GM12875 (cell line): ENCODE measurements around the gene NET1.

Source experiments
- H3K4me3 ChIP-seq: one replicate; pipeline ENCODE4 v1.5.1; 2011; ENCODE audit warnings: low read depth, low read length, control low read depth
- TF ChIP-seq, protein P1 (sequence below): IDR thresholded peaks from 2 replicates; pipeline ENCODE4 v1.5.1; 2011; ENCODE audit warnings: low read depth, mild to moderate bottlenecking, control low read depth, inconsistent platforms, low read length, moderate library complexity, borderline replicate concordance; ENCODE audit not compliant: insufficient read depth

The NET1 gene

DNA sequence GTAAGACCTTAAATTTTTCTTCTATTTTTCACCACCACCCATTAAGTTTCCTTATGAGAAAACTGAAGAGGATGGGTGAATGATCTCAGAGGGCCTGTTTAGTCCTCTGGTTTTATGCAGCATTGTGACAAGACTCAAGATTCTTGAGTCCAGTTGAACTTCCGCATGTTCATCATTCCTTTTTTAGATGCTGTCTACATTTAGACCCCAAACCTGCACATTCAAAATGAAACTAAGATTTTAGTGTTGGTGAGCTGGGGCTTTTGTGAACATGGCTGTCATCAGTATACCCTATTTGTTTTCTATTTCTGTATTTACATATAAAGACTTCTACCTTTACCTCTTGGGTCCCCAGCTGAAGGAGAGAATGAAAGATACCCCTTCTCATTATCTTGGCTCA, 31.1 kb downstream of the NET1 start:
- no peak overlapping the region for H3K4me3 ChIP-seq
- TF ChIP-seq, protein P1, sequence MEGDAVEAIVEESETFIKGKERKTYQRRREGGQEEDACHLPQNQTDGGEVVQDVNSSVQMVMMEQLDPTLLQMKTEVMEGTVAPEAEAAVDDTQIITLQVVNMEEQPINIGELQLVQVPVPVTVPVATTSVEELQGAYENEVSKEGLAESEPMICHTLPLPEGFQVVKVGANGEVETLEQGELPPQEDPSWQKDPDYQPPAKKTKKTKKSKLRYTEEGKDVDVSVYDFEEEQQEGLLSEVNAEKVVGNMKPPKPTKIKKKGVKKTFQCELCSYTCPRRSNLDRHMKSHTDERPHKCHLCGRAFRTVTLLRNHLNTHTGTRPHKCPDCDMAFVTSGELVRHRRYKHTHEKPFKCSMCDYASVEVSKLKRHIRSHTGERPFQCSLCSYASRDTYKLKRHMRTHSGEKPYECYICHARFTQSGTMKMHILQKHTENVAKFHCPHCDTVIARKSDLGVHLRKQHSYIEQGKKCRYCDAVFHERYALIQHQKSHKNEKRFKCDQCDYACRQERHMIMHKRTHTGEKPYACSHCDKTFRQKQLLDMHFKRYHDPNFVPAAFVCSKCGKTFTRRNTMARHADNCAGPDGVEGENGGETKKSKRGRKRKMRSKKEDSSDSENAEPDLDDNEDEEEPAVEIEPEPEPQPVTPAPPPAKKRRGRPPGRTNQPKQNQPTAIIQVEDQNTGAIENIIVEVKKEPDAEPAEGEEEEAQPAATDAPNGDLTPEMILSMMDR: no peak

DNA sequence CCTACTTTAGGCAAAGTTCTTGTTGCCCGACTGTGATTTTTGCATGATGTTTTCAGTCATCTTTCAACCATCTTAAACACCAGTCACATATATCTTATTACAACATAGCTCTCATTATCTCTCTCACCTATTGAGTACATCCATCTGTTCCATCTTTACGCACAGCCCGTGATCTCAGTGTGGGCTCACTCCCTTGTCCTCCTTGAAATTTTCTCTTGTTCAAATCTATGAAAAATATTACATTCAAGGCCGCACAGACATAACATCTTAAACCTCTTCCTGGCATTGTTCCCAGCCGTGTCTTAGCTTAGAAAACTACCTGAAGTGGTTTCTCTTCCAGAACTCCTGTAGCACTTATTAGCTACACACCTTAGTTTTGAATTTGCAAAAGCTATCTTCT, 32.6 kb downstream of the NET1 start:
- TF ChIP-seq, protein P1: no peak
- no peak overlapping the region for H3K4me3 ChIP-seq

DNA sequence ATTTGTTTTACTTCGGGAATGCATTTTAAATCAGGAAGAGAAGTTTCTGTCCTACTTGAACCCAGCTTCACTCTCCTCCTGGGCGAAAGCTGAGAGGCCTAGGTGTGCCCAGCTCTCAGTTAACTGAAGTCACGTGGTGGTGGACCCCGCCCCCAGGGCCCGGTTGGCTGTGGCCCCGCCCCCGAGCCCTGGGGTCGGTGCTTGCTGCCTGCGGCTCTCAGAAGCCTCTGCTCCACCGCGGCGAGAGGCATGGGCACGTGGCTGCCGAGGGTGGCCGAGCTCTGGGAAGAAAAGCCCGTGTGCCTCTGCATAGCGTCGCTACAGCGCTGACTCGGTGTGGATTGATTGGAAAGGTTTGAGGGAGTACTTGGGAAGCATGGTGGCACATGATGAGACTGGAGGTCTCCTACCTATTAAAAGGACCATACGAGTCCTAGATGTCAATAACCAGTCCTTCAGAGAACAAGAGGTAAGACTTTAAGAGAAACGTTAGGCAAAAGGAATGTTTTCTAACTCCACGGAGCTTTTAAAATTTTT, 34.1 kb downstream of the NET1 start:
- TF ChIP-seq, protein P1: no peak
- no peak overlapping the region for H3K4me3 ChIP-seq

DNA sequence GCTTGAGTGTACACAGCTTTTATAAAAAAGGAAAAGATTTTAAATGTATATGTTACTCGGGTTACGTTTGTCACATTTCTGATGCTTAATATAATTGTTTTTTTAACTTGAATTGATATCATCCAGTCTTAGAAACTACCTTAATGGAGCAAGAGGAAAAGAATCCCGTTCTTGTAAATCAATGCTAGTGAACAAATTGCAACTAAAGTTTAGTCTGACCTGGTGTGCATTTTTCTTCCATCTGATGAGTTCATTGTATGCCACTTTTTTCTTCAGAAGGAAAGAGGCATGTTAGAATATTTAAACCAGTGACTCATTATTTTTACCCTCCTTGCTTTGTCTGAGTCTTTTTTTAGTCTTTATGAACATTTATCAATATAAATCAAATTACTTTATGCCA, 34.7 kb downstream of the NET1 start:
- no peak overlapping the region for H3K4me3 ChIP-seq
- TF ChIP-seq, protein P1: no peak

DNA sequence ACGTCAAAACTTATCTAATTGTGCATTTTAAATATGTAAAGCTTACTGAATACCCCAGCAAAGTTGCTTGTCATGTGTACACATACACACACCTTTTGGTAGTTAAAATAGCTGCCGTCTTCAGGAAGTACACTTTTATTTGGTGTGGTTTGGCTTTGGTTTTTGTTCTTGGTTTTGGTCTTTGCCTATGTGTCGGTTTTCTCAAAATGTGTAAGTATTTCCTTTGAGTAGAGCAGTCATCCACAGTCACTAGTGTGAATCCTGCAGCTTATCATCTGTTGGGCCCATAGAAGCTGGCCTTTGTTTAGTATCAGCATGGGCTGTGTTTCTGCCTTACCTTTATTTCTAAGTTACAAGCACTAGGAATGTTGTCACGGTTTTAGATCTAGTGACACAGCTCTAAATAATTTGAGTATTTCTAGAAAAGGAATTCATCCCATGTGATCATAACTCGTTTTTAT, 35.3 kb downstream of the NET1 start:
- no peak overlapping the region for H3K4me3 ChIP-seq
- TF ChIP-seq, protein P1: no peak

DNA sequence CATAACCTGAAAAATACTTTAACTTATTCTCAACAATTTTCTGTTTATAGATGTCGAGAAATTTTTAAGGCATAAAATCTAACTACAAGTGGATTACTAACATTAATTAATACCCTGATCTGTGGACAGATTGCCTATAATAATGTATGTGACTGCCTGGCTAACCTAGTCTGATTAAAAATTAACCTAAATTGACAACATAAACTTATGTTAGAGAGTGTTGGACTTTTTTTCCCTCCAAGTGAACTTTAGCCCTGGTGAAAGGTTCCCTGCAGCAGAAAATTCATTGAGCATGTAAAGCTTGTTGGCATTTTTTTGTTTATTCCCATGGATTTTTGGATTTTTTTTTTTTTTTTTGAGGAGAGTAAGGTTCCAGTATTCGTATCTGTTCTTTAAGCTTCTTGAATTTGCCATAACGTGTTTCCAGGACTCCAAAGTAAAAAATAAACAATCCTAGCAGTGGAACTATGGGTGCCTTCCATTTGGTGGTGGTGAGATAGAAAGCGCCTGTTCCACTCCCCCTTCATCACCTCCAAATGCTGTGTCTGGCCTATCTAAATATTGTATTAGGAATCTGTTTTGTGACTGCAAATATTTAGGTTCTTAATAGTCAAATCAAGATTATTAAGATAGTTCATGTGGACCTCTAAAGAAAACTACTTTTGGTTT, 36.1 kb downstream of the NET1 start:
- TF ChIP-seq, protein P1: no peak
- no peak overlapping the region for H3K4me3 ChIP-seq

DNA sequence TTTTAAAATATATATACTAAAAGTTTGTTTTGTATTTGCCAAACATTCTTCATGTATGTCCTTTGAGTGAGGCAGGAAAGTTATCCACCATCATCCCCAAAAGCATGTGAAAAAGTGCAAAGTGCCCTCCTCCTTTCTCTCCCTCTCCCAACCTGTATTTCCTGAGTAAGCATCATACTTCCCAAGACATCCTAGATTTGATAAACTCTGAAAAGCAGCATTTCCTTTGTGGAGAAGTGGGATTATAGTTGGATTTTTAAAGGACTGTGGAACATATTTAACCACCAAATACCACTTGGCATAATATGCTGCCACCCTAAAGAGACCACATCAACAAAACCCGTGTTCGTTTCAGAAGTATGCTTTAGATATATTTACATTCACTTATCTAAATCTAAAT, 36.9 kb downstream of the NET1 start:
- TF ChIP-seq, protein P1: no peak
- no peak overlapping the region for H3K4me3 ChIP-seq
